A673 (cell line): ENCODE results near the gene EHF.

Experiments used
- EZH2 ChIP-seq: fragments of 200-600 bp; sonication (generic); IDR thresholded peaks from 2 replicates; pipeline ENCODE4 v1.6.1; 2017; ENCODE audit warnings: borderline replicate concordance, low read depth, mild to moderate bottlenecking, mixed read lengths, antibody characterized with exemption, low read length; ENCODE audit not compliant: poor library complexity, severe bottlenecking
- TF ChIP-seq, protein P1 (sequence below): fragments of 300-800, 200-600 bp; sonication (generic); conservative IDR thresholded peaks from 2 replicates; pipeline ENCODE4 v1.5.1; 2017; ENCODE audit warnings: low read depth, mild to moderate bottlenecking, antibody characterized with exemption, low read length, moderate library complexity, mixed read lengths

DNA sequence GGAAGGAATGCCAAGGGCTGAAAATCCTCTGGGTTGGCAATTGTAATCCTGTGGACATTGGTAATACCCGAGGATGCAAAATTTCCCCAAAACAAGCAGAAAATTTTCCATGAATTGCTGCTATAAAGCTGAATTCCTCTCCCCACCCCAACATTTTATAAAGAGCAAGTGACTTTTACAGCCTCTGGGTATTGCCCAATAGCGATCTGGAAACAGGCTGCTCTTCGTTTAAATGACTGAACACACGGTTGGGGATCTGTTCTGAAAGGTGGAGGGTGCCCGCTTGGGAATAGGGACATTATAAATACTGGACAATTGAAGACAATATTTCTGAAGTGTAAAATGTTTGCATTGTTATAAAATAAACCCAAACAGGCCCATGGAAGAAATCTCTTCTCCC lies 20.6 kb downstream of the EHF start:
- TF ChIP-seq, protein P1, sequence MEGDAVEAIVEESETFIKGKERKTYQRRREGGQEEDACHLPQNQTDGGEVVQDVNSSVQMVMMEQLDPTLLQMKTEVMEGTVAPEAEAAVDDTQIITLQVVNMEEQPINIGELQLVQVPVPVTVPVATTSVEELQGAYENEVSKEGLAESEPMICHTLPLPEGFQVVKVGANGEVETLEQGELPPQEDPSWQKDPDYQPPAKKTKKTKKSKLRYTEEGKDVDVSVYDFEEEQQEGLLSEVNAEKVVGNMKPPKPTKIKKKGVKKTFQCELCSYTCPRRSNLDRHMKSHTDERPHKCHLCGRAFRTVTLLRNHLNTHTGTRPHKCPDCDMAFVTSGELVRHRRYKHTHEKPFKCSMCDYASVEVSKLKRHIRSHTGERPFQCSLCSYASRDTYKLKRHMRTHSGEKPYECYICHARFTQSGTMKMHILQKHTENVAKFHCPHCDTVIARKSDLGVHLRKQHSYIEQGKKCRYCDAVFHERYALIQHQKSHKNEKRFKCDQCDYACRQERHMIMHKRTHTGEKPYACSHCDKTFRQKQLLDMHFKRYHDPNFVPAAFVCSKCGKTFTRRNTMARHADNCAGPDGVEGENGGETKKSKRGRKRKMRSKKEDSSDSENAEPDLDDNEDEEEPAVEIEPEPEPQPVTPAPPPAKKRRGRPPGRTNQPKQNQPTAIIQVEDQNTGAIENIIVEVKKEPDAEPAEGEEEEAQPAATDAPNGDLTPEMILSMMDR: no peak
- TF ChIP-seq EZH2: no peak
